VCaP (cell line): Measurements from ENCODE around the gene SERF2.

Experiments
- H3K27ac ChIP-seq: fragments of 450-650 bp; 2 replicates; pipeline ENCODE4 v1.5.1; 2017
- TF ChIP-seq, protein P1 (sequence below): fragments of 450-650 bp; conservative IDR thresholded peaks from 2 replicates; pipeline ENCODE4 v1.5.1; 2017; ENCODE audit warnings: mild to moderate bottlenecking, moderate library complexity

Gene SERF2

DNA sequence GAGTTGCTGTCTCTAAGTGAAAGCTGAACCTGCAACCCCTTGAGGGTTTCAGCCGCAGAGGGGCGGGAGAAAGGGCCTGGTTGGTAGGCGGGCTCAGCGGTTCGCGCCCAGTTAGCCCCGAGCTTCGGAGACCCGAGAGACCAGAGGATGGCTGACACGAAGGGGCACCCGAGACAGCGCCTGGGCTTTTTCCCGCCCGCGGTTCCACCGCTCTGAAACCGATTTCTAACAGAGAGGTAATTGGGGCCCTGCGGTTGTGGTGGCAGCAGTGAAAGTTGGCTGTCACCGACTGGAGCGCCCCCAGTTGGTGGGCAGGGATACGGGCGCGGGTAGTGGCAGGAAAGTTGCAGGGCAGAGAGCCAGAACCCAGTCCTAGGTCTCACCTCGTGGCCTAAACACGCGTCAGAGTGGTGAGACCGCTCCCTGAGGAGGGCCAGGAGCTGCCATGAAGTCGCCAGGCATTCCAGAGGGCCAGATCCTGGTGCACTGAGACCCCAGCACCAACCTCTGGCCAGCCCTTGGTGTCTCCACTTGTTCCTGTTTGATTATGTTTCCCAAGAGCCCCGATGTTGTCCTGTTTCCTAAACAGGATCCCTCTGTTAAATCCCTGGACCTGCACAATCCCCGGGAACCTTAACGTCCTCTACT, 14.7 kb upstream of the SERF2 start:
- TF ChIP-seq, protein P1, sequence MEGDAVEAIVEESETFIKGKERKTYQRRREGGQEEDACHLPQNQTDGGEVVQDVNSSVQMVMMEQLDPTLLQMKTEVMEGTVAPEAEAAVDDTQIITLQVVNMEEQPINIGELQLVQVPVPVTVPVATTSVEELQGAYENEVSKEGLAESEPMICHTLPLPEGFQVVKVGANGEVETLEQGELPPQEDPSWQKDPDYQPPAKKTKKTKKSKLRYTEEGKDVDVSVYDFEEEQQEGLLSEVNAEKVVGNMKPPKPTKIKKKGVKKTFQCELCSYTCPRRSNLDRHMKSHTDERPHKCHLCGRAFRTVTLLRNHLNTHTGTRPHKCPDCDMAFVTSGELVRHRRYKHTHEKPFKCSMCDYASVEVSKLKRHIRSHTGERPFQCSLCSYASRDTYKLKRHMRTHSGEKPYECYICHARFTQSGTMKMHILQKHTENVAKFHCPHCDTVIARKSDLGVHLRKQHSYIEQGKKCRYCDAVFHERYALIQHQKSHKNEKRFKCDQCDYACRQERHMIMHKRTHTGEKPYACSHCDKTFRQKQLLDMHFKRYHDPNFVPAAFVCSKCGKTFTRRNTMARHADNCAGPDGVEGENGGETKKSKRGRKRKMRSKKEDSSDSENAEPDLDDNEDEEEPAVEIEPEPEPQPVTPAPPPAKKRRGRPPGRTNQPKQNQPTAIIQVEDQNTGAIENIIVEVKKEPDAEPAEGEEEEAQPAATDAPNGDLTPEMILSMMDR: no peak
- H3K27ac ChIP-seq: no peak overlapping the region

DNA sequence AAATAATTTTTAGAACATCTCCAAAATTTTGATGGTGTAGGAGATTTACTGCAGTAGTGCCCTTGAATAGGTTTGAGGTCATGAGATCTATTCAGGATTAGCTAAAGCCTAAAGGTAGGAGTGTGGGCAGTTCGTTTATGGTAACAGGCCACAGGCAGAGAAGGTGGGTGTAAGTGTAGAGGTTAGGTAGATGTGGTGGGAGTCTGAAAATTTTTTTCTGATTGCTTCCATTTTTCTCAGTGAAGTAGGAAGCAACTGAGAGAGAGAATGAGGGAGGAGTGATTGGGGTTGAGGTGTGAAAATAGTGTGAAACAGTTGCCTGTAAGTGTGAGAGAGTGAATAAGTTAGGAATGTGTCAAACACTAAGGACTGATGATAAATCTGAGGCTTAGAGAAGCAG, 13.1 kb upstream of the SERF2 start:
- TF ChIP-seq, protein P1: no peak
- no peak overlapping the region for H3K27ac ChIP-seq

DNA sequence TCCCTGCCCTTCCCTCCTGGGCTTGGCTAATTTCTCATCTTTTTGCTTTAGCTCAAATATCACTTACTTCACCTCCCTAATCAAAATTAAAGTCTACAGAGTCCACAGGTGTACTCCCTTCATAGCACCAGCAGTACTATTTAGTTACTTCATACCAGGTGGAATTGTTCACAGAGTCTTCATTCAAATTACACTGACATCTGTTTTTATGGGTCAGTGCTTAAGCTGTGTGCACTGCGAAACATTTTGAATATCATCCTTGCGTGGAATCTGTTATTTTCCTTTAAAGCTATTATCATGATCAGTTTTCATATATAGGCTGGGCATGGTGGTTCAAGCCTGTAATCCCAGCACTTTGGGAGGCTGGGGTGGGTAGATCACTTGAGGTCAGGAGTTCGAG, 2.7 kb upstream of the SERF2 start:
- H3K27ac ChIP-seq: no peak overlapping the region
- TF ChIP-seq, protein P1: no peak

DNA sequence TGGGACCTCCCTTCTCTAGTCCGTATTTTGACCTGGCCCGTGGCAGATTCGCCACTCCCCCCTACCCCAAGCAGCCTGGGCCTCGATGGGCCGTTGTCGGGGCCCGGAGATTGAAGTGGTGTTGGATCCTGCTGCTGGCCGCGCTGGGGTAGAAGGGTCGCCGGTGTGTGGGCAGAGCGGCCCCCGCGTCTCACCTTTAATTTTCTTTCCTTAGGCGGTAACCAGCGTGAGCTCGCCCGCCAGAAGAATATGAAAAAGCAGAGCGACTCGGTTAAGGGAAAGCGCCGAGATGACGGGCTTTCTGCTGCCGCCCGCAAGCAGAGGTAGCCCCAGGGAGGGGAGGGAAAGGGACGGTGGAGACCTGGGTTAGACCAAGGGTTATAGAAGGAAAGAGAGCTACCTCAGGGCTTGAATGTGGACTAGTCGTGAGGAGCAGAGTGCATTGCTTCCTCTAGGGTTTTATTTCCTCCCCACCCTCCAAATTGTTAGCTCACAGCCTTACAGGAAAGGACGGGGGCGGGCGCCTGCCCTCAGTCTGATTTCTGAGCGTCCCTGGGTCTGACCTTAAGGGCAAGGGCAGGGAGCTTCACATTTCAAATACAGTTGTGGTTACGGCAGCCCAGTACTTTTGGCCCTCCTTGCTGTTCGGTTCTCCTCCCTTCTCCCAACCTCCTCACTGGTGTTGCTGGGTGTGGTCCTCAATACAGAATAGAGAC, 799 bp downstream of the SERF2 start:
- TF ChIP-seq, protein P1: no peak
- H3K27ac ChIP-seq: peak overlapping the region; percentile 93

DNA sequence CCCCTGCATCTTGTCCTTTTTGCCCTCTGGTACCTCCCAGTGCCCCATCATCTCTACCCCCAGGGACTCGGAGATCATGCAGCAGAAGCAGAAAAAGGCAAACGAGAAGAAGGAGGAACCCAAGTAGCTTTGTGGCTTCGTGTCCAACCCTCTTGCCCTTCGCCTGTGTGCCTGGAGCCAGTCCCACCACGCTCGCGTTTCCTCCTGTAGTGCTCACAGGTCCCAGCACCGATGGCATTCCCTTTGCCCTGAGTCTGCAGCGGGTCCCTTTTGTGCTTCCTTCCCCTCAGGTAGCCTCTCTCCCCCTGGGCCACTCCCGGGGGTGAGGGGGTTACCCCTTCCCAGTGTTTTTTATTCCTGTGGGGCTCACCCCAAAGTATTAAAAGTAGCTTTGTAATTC, 1.5 kb downstream of the SERF2 start:
- TF ChIP-seq, protein P1: no peak
- peak overlapping the region; percentile 93 for H3K27ac ChIP-seq

DNA sequence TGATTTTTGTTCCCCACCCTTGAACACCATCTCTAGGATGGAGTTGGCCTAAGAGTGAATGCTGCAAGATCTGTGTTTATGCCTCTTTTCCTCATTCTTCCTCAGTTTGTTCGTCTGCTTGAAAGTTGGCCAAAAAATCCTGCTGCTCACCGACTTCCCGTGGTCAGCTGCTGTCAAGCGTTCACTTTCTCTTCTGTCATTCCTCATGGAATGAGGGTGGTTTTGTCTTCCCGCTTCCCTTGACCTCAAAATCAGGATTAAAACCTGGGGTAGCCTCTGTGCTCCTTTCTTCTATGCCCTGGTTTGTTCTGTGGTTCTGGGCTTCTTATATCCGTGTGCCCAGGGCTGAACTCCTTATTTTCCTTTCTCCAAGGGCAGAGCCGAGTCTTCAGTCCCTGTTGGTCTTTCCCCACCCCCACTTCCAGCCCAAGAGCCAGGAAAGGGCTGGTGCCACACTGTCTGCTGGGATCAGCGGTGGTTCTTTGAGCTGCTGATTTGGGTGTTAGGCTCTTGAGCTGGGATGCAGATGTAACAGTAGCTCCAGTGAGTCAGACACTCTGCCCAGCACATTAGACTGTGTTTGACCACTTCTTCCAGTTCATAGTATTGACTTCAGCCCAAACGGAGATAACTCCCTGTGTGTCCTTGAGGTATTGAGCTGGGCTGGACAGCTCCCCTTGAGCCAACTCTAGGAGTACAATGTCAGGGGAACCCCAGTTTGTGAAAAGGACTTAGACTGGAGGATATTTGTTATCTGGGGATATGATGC, 2.3 kb downstream of the SERF2 start:
- TF ChIP-seq, protein P1: no peak
- peak overlapping the region; percentile 93 for H3K27ac ChIP-seq

DNA sequence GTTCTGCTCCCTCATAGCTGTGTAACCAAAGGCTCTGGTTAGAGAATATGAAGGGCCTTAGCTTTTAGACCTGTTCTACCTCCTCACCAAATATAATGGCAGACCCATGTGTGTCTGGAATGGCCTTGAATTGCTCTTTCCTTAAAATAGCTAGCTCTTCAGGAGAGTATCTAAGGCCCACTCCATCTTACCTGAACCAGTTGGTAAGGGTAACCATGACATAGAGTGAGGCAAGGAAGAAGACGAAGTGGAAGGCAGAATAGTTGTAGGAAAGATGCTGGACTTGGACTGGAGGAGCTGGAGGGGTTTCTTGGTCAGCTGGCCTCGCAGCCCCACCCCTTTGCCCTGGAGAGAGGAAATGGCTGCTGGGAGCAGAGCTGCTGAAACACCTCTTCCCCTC, 3.1 kb downstream of the SERF2 start:
- peak overlapping the region; percentile 93 for H3K27ac ChIP-seq
- TF ChIP-seq, protein P1: no peak
